Natural killer cell (primary cell): ENCODE measurements around the gene GLT1D1. TPM values are rescaled to one million over a fixed set of nuclear protein-coding genes. Genes with fewer than 3 reads are reported as not detected.

Experiments
- ATAC-seq, 3 donors: fragments of 150-1000 bp in 2 of 3; fragments of 200-7000 bp in 1 of 3; cut with Tn5 transposase; 1 replicate in 1 of 3; 2 replicates in 2 of 3; pipeline ENCODE4 v1.10.0; 2021; ENCODE audit warnings: mild to moderate bottlenecking in 2 of 3, moderate library complexity in 2 of 3
- DNase-seq, 2 donors: peaks; one replicate each; pipeline versions ENCODE4 v3.0.0 to v3.0.0-alpha.2; 2013 to 2021; ENCODE audit warnings: mixed read lengths in 1 of 2
- H3K27ac ChIP-seq: one replicate; pipeline ENCODE4 v1.5.1; 2013; ENCODE audit warnings: mild to moderate bottlenecking, low read length
- H3K27me3 ChIP-seq: one replicate; pipeline ENCODE4 v1.6.1; 2013; ENCODE audit warnings: low read length; ENCODE audit not compliant: control insufficient read depth, insufficient read depth
- H3K36me3 ChIP-seq: one replicate; pipeline ENCODE4 v1.6.1; 2013; ENCODE audit warnings: low read length; ENCODE audit not compliant: control insufficient read depth, insufficient read depth
- H3K4me1 ChIP-seq: one replicate; pipeline ENCODE4 v1.6.1; 2013; ENCODE audit warnings: low read length; ENCODE audit not compliant: control insufficient read depth, insufficient read depth
- H3K4me3 ChIP-seq: one replicate; pipeline ENCODE4 v1.5.1; 2013; ENCODE audit warnings: low read length
- H3K9me3 ChIP-seq: one replicate; pipeline ENCODE4 v1.6.1; 2013; ENCODE audit warnings: low read length; ENCODE audit not compliant: control insufficient read depth, insufficient read depth
- H3K27ac Mint-ChIP-seq, 2 donors: one replicate each; pipeline ENCODE4 v1.8.0; 2022; ENCODE audit warnings: mild to moderate bottlenecking in 2 of 2, mixed read lengths in 2 of 2, moderate library complexity in 1 of 2
- H3K27me3 Mint-ChIP-seq, 2 donors: one replicate each; pipeline ENCODE4 v1.8.0; 2022; ENCODE audit warnings: low read depth in 2 of 2, mixed read lengths in 2 of 2
- H3K36me3 Mint-ChIP-seq: one replicate; pipeline ENCODE4 v1.8.0; 2022; ENCODE audit warnings: mixed read lengths
- H3K4me1 Mint-ChIP-seq, 2 donors: one replicate each; pipeline ENCODE4 v1.8.0; 2022; ENCODE audit warnings: mixed read lengths in 2 of 2
- H3K4me3 Mint-ChIP-seq: one replicate; pipeline ENCODE4 v1.8.0; 2022; ENCODE audit warnings: mild to moderate bottlenecking, moderate library complexity, mixed read lengths
- H3K9me3 Mint-ChIP-seq, 2 donors: one replicate each; pipeline ENCODE4 v1.8.0; 2022; ENCODE audit warnings: mixed read lengths in 2 of 2
- CTCF ChIP-seq: fragments of 200-600 bp; IDR thresholded peaks from one replicate; pipeline ENCODE4 v1.8.0; 2022; ENCODE audit warnings: antibody characterized with exemption
- WGBS: methylation state at CpG from one replicate; pipeline ENCODE4 v1.1.7; 2013; ENCODE audit warnings: missing lambda C conversion rate; ENCODE audit not compliant: insufficient coverage; 5-methylcytosine and 5-hydroxymethylcytosine counted together
- intact Hi-C: fragments of 100-400 bp; cut with micrococcal nuclease; formaldehyde crosslinking; loops from one replicate; pipeline ENCODE4 v1.14.2; 2022
- total RNA-seq, 4 donors: library from RNA; stranded (reverse); fragments of 120-200 nt in 1 of 4; gene quantifications; one replicate each; pipeline versions ENCODE4 v1.2.3 to v1.2.4, GENCODE V29; 2013 to 2022

GLT1D1 gene
- total RNA-seq, 3 donors from 2014 or later (not counting 1 experiment from before 2014, with no cell fraction given): 0.33 to 3.2 (median 2.6) TPM

GRCh38 chr12:129005416-129005815, 152.1 kb downstream of the GLT1D1 start:
- no peak overlapping the region for H3K27ac ChIP-seq
- H3K4me1 ChIP-seq: no peaks in the 10 kb centered on the region
- no peak for DNase-seq
- no peaks in the 10 kb centered on the region for H3K27me3 ChIP-seq
- no peak overlapping the region for H3K4me3 Mint-ChIP-seq
- no peaks in the 10 kb centered on the region for H3K36me3 Mint-ChIP-seq
- no peaks in the 10 kb centered on the region for H3K9me3 ChIP-seq
- H3K4me3 ChIP-seq: no peak overlapping the region
- no peaks in the 10 kb centered on the region for H3K9me3 Mint-ChIP-seq
- no peak for ATAC-seq
- no peak overlapping the region for H3K27ac Mint-ChIP-seq
- H3K4me1 Mint-ChIP-seq: no peaks in the 10 kb centered on the region
- no peak for TF ChIP-seq CTCF
- WGBS: 84% methylated on average over 7 of the region's 8 CpGs
- H3K36me3 ChIP-seq: no peaks in the 10 kb centered on the region
- peaks cover 23 to 34% of the 10 kb centered on the region in 2 donors for H3K27me3 Mint-ChIP-seq
- intact Hi-C loops: no loop called here

DNA sequence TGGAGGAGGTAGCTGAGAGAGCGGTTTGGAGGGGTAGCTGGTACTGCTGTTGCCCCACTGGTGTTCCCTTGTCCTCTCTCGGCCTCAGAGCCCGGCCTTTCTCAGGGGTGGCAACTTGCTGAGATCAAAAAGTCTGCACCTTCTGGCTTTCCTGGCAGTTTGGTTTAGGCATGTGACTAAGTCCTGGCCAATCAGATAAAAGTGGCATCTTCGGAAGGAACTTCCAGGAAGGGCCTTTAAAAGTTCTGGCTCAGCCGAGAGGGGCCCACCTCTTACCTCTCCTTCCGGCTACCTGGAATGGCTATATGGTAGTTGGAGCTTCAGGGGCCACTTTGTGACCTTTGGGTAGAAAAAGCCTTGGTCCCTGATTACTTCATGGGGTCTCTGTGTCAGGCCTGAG, 152.6 kb downstream of the GLT1D1 start:
- Mint-ChIP-seq H3K27ac (no peak overlapping the region), H3K4me1 (no peaks in the 10 kb centered on the region), H3K27me3 (peaks cover 27 to 33% of the 10 kb centered on the region in 2 donors), H3K4me3 (no peak overlapping the region), H3K36me3 (no peaks in the 10 kb centered on the region), H3K9me3 (no peaks in the 10 kb centered on the region)
- Histone ChIP-seq H3K4me3 (no peak overlapping the region), H3K9me3 (no peaks in the 10 kb centered on the region), H3K4me1 (no peaks in the 10 kb centered on the region), H3K27me3 (no peaks in the 10 kb centered on the region), H3K36me3 (no peaks in the 10 kb centered on the region), H3K27ac (no peak overlapping the region)
- ATAC-seq (no peak), DNase-seq (no peak)
- no peak for TF ChIP-seq CTCF
- intact Hi-C loops: no loop called here
- WGBS: 91% methylated on average over 6 of the region's 6 CpGs

DNA sequence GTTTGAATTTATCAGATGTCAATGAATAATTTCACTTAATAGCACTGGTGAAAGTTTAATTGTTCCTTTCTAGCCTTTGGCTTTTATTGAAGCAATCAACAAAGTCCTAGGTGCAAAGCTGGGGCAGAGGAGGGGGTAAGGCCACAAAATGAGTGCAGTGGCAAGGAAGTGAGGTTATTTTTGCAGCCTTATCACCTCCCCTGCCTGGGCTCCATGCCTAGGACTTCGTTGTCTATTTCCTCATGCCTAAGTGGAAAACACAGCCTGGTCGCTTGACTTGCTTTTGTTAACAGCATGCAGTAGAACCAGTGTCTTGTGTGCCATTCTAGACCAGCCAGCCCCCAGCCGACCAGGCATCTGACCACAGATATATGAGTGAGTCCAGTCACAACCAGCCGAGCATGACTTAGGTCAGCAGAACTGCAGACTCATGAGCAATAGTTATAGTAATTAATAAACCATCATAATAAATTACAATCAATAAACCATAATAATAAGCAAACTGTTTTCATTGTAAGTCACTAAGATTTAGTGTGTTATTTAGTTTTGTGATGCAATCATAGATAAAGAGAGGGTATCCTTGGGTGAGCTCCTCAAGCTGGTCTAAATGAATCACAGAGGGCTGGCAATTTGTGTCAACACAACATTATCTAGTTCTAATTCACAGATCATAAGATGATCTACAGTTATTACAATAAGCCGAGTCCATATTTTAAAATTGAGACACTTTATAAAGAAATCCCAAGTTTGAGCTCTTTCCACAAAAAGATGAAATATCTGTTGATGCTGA, 156.8 kb downstream of the GLT1D1 start:
- intact Hi-C loops: no loop called here
- no peak for ATAC-seq
- H3K27me3 ChIP-seq: no peaks in the 10 kb centered on the region
- H3K9me3 Mint-ChIP-seq: no peaks in the 10 kb centered on the region
- no peak for TF ChIP-seq CTCF
- H3K27ac ChIP-seq: no peak overlapping the region
- H3K9me3 ChIP-seq: no peaks in the 10 kb centered on the region
- no peak overlapping the region for H3K4me3 Mint-ChIP-seq
- no peak overlapping the region for H3K27ac Mint-ChIP-seq
- no peaks in the 10 kb centered on the region for H3K4me1 ChIP-seq
- H3K36me3 ChIP-seq: no peaks in the 10 kb centered on the region
- peaks cover 27 to 50% of the 10 kb centered on the region in 2 donors for H3K27me3 Mint-ChIP-seq
- 60% methylated on average over 4 of the region's 5 CpGs for WGBS
- no peaks in the 10 kb centered on the region for H3K4me1 Mint-ChIP-seq
- DNase-seq: no peak
- no peaks in the 10 kb centered on the region for H3K36me3 Mint-ChIP-seq
- H3K4me3 ChIP-seq: no peak overlapping the region

DNA sequence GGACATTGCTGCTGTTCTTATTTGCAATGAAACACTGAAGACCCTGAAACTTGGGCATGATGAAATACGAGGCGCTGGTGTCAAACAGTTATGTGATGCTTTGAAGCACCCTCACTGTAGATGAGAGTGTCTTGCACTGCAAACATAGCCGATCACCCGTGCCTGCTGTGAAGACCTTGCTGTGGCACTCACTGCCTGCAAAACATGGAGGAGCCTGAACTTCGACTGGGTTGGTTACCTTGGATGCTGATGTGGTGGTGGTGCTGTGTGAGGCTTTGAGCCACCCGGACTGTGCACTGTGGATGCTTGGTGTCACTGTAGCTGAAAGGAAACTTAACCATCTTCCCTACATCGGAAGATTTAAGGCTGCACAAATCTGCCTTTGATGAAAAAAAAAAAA, 162.9 kb downstream of the GLT1D1 start:
- Histone ChIP-seq H3K27me3 (no peaks in the 10 kb centered on the region), H3K4me1 (no peaks in the 10 kb centered on the region), H3K4me3 (no peak overlapping the region), H3K9me3 (no peaks in the 10 kb centered on the region), H3K27ac (no peak overlapping the region), H3K36me3 (no peaks in the 10 kb centered on the region)
- DNase-seq: no peak
- no peak for TF ChIP-seq CTCF
- Mint-ChIP-seq H3K27ac (no peak overlapping the region), H3K4me3 (no peak overlapping the region), H3K36me3 (no peaks in the 10 kb centered on the region), H3K27me3 (peaks cover 6 to 34% of the 10 kb centered on the region in 2 donors), H3K9me3 (no peaks in the 10 kb centered on the region), H3K4me1 (no peaks in the 10 kb centered on the region)
- intact Hi-C loops: no loop called here
- ATAC-seq: no peak
- 65% methylated on average over 4 of the region's 7 CpGs for WGBS
